Panc1 (cell line): ENCODE data around the gene LENG8. TPM values are rescaled to one million over a fixed set of nuclear protein-coding genes. Genes with fewer than 3 reads are reported as not detected.

Source experiments
- ATAC-seq: fragments of 200-7000 bp; cut with Tn5 transposase; 2 replicates; pipeline ENCODE4 v1.9.1; 2020; ENCODE audit warnings: mild to moderate bottlenecking, moderate library complexity
- BruUV-seq: library from RNA; stranded (reverse); fragments of 400-500 nt; replicated peaks from 2 replicates; lab custom pipeline; 2021; lab: Mats Ljungman, UMichigan
- CTCF ChIA-PET: fragments of 300-600 bp; sonication (Branson Sonifier 250); formaldehyde crosslinking; loops from one replicate; lab custom pipeline; 2022; ENCODE audit warnings: antibody characterized with exemption; lab: Charles Lee
- POLR2A ChIA-PET: fragments of 300-600 bp; sonication (Branson Sonifier 250); formaldehyde crosslinking; loops from one replicate; lab custom pipeline; 2022; ENCODE audit warnings: antibody characterized with exemption; lab: Charles Lee
- DNase-seq: peaks from one replicate; pipeline ENCODE4 v3.0.0-alpha.2; 2010; ENCODE audit warnings: low read depth, low spot score
- H3K27ac ChIP-seq: 2 replicates; pipeline ENCODE4 v1.5.1; 2011; ENCODE audit warnings: mild to moderate bottlenecking, low read length, inconsistent platforms
- H3K27me3 ChIP-seq: fragments of 200-500 bp; sonication (Bioruptor generic); 2 replicates; pipeline ENCODE4 v1.6.0; 2014; ENCODE audit warnings: low read length, inconsistent platforms; ENCODE audit not compliant: control insufficient read depth, insufficient read depth
- H3K36me3 ChIP-seq: fragments of 200-500 bp; sonication (Bioruptor generic); 2 replicates; pipeline ENCODE4 v1.5.1; 2014; ENCODE audit warnings: inconsistent platforms, mild to moderate bottlenecking, low read length, moderate library complexity; ENCODE audit not compliant: control insufficient read depth, insufficient read depth
- H3K4me1 ChIP-seq: 2 replicates; pipeline ENCODE4 v1.5.1; 2011; ENCODE audit warnings: inconsistent platforms, mild to moderate bottlenecking, low read length, moderate library complexity; ENCODE audit not compliant: control insufficient read depth, insufficient read depth
- H3K4me3 ChIP-seq, 2 experiments: 2 replicates each; pipeline ENCODE4 v1.5.1; 2011 to 2012; ENCODE audit warnings: low read depth in 2 of 2, low read length in 2 of 2, mild to moderate bottlenecking in 2 of 2, inconsistent platforms in 1 of 2, moderate library complexity in 1 of 2
- H3K9me3 ChIP-seq: fragments of 200-500 bp; sonication (Bioruptor generic); 2 replicates; pipeline ENCODE4 v1.5.1; 2014; ENCODE audit warnings: low read depth, mild to moderate bottlenecking, inconsistent platforms, low read length, moderate library complexity; ENCODE audit not compliant: control insufficient read depth, insufficient read depth
- CTCF ChIP-seq: fragments of 450-650 bp; IDR thresholded peaks from 2 replicates; pipeline ENCODE4 v1.5.1; 2017; ENCODE audit warnings: mild to moderate bottlenecking
- POLR2AphosphoS5 ChIP-seq: IDR thresholded peaks from 2 replicates; pipeline ENCODE4 v1.6.1; 2012; ENCODE audit warnings: mild to moderate bottlenecking, low read depth, low read length, moderate library complexity
- REST ChIP-seq, 2 experiments: IDR thresholded peaks; 2 replicates each; pipeline ENCODE4 v1.6.1; 2011 to 2012; ENCODE audit warnings: low read depth in 2 of 2, control low read depth in 1 of 2, low read length in 1 of 2, mild to moderate bottlenecking in 1 of 2, moderate library complexity in 1 of 2; ENCODE audit not compliant: insufficient read depth in 1 of 2
- SIN3A ChIP-seq: IDR thresholded peaks from 2 replicates; pipeline ENCODE4 v1.6.1; 2012; ENCODE audit warnings: low read depth, mild to moderate bottlenecking, low read length, moderate library complexity, borderline replicate concordance; ENCODE audit not compliant: insufficient read depth
- TCF7L2 ChIP-seq: IDR thresholded peaks from 2 replicates; pipeline ENCODE4 v1.6.1; 2011; ENCODE audit warnings: mild to moderate bottlenecking, low read depth, low read length, inconsistent platforms
- in situ Hi-C: cut with HindIII; loops from 2 replicates; pipeline ENCODE4 v1.10.0; 2016; ENCODE audit warnings: low sequenced_read_pairs, low pct_unique_long_range_greater_than_20kb
- intact Hi-C: fragments of 100-400 bp; cut with micrococcal nuclease; formaldehyde crosslinking; loops from one replicate; pipeline ENCODE4 v1.10.0; 2022; ENCODE audit not compliant: unreplicated experiment
- total RNA-seq: library from RNA; stranded (reverse); gene quantifications from one replicate; pipeline ENCODE4 v1.2.1, GENCODE V29; 2021; ENCODE audit not compliant: unreplicated experiment

Gene LENG8
- total RNA-seq, 1 experiment from 2014 or later, result 268 TPM

- ChIA-PET POLR2A (interaction anchor here (0.6 kb wide), 1 partner anchor 586 kb away, joined by 7 read pairs; no protein-coding TSS in a partner anchor), CTCF (no interaction called here)
- peaks cover 9% of the 10 kb centered on the region; the same call in 1 of the 2 replicates for H3K36me3 ChIP-seq
- DNase-seq (no peak), ATAC-seq (no peak)
- TSS peak; percentile 94 for BruUV-seq
- in situ Hi-C loops (no loop called here), intact Hi-C loops (no loop called here)
- H3K4me3 ChIP-seq, result no peak overlapping the region
- H3K27ac ChIP-seq, result peak overlapping the region; percentile 86; the same call in 1 of the 2 replicates
- TF ChIP-seq REST (IDR thresholded peaks at IDR 0.05; ENCODE audit: insufficient read depth in 1 of 2, low read depth in 2 of 2, low read length in 1 of 2) (no peak), TCF7L2 (no peak), CTCF (no peak), POLR2AphosphoS5 (no peak; the same call in 1 of the 2 replicates), SIN3A (no peak)
- H3K27me3 ChIP-seq, result no peaks in the 10 kb centered on the region
- peaks cover 26% of the 10 kb centered on the region for H3K4me1 ChIP-seq
- no peaks in the 10 kb centered on the region for H3K9me3 ChIP-seq
Measured at GRCh38 chr19:54461210-54461609, 12.2 kb downstream of the LENG8 start.

- peaks cover 26% of the 10 kb centered on the region for H3K4me1 ChIP-seq
- H3K4me3 ChIP-seq, result peak overlapping the region in 1 of 2 experiments; percentile 70; a peak in 2 of 4 replicates
- H3K36me3 ChIP-seq, result peaks cover 8% of the 10 kb centered on the region; the same call in 1 of the 2 replicates
- intact Hi-C loops (no loop called here), in situ Hi-C loops (no loop called here)
- ChIA-PET CTCF (no interaction called here), POLR2A (interaction anchor here (0.6 to 1.2 kb wide), 2 partner anchors 9 to 11 kb away, joined by 6 to 11 read pairs; no protein-coding TSS in a partner anchor)
- BruUV-seq, result no TSS peak
- no peak for DNase-seq
- no peaks in the 10 kb centered on the region for H3K9me3 ChIP-seq
- no peak for ATAC-seq
- H3K27me3 ChIP-seq, result no peaks in the 10 kb centered on the region
- no peak for TF ChIP-seq SIN3A
- no peak for TF ChIP-seq TCF7L2
- TF ChIP-seq POLR2AphosphoS5, result no peak
- TF ChIP-seq REST (IDR thresholded peaks at IDR 0.05; ENCODE audit: insufficient read depth in 1 of 2, low read depth in 2 of 2, low read length in 1 of 2), result no peak
- no peak for TF ChIP-seq CTCF
- peak overlapping the region; percentile 86 for H3K27ac ChIP-seq
Measured at GRCh38 chr19:54461613-54462012, 12.6 kb downstream of the LENG8 start.
